Nephron progenitor cell (in vitro differentiated cells): ENCODE results near the gene CCDC175.

Experiments used
- DNase-seq: peaks from one replicate; pipeline ENCODE4 v3.0.0; 2021
- H3K27ac Mint-ChIP-seq: 2 replicates; pipeline ENCODE4 v1.8.0; 2021; ENCODE audit warnings: mild to moderate bottlenecking, moderate library complexity, mixed read lengths
- H3K27me3 Mint-ChIP-seq: 2 replicates; pipeline ENCODE4 v1.8.0; 2021; ENCODE audit warnings: mild to moderate bottlenecking, low read depth, mixed read lengths; ENCODE audit not compliant: poor library complexity
- H3K36me3 Mint-ChIP-seq: 2 replicates; pipeline ENCODE4 v1.8.0; 2021; ENCODE audit warnings: low read depth, mixed read lengths
- H3K4me1 Mint-ChIP-seq: 2 replicates; pipeline ENCODE4 v1.8.0; 2021; ENCODE audit warnings: mixed read lengths
- H3K4me3 Mint-ChIP-seq: 2 replicates; pipeline ENCODE4 v1.8.0; 2021; ENCODE audit warnings: mild to moderate bottlenecking, moderate library complexity, mixed read lengths
- H3K9me3 Mint-ChIP-seq: 2 replicates; pipeline ENCODE4 v1.8.0; 2021; ENCODE audit warnings: mild to moderate bottlenecking, moderate library complexity, mixed read lengths
- TF ChIP-seq, protein P1 (sequence below): fragments of 200-600 bp; sonication (generic); IDR thresholded peaks from 2 replicates; pipeline ENCODE4 v1.5.0; 2021; ENCODE audit warnings: antibody characterized with exemption

The CCDC175 gene

DNA sequence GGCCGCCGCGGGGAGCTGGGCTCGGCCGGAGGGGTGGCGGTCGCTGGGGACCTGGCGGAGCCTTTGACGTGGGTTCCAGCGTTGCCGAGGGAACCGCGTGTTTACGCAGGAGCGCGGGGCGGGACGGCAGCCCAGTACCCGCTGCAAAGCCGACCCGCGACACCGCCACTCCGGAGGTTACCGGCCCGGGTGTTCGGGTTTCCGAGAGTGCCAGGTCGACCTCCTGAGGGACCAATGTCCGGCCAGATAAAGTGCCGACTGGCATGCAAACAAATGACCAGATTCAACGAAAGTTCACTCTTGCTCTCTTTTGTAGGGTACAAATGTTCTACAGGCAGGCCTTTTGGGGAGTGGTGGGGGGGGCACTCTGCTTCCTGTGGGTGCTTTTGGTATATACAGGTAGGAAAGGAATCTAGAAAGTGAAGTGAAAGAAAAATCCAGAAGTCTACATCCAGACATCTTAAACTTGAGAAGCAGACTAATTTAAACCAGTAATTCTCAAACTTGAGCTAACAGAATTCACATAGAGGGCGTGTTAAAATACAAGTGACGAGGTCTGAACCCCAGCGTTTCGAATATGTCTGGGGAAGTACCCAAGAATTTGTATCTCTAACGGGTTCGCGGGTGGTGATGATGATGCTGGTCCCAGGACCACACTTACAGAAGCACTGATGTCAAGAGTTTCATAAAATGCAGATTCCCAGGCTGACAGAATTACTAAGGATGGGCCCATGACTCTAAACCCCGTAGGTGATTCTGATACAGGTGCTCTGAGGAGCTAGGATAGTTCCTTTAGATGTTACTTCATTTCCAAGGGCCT lies 111.1 kb downstream of the CCDC175 start, which contains the start of gene GPR135:
Gene GPR135, minus strand, starts transcription at position 65 of the 820 bp plus-strand sequence. CDS start 154 bp downstream, outside the sequence.
- peak within 1 kb of the TSS; percentile 86 for H3K4me3 Mint-ChIP-seq
- H3K9me3 Mint-ChIP-seq = no peaks in the 10 kb centered on the region
- TF ChIP-seq, protein P1, sequence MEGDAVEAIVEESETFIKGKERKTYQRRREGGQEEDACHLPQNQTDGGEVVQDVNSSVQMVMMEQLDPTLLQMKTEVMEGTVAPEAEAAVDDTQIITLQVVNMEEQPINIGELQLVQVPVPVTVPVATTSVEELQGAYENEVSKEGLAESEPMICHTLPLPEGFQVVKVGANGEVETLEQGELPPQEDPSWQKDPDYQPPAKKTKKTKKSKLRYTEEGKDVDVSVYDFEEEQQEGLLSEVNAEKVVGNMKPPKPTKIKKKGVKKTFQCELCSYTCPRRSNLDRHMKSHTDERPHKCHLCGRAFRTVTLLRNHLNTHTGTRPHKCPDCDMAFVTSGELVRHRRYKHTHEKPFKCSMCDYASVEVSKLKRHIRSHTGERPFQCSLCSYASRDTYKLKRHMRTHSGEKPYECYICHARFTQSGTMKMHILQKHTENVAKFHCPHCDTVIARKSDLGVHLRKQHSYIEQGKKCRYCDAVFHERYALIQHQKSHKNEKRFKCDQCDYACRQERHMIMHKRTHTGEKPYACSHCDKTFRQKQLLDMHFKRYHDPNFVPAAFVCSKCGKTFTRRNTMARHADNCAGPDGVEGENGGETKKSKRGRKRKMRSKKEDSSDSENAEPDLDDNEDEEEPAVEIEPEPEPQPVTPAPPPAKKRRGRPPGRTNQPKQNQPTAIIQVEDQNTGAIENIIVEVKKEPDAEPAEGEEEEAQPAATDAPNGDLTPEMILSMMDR = no peak
- H3K27me3 Mint-ChIP-seq = peaks cover 23% of the 10 kb centered on the region
- H3K36me3 Mint-ChIP-seq = peaks cover 21% of the 10 kb centered on the region
- H3K27ac Mint-ChIP-seq = peak within 1 kb of the TSS; percentile 57
- no peak for DNase-seq
- no peaks in the 10 kb centered on the region for H3K4me1 Mint-ChIP-seq

DNA sequence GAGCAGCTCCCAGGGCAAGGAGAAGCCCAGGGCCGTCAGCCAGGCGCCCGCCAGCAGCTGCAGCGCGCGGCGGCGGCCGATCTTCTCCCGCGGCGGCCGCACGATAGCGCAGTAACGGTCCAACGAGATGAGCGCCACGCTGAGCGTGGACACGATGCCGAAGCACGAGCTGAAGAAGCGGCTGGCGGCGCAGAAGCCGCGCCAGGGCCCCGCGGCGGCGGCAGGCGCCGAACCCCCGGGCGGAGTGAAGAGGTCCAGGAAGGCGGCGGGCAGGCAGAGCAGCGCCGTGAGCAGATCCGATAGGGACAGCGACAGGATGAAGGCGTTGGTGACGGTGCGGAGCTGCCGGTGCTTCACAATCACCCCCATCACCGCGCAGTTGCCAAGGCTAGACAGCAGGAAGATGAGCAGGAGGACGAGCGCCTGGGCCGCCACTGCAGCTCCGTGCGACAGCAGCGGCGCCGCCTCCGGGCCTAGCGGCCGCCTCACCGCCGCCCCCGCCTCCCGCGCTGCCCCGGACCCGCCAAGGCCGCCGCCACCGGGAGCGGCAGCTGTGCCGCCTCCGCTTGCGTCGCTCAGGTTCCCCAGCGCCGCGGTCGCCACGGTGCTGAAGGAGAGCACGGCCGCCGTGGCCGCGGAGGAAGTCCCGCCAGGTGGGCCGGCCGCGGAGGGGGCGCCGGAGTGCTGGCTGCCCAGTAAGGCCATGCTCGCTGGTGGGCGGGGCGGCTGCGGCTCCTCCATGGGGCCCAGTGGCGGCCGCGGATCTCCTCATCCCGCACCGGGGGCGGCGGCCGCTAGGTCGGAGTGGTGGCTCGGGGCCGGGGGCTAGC lies 111.9 kb downstream of the CCDC175 start:
- H3K27me3 Mint-ChIP-seq = peaks cover 23% of the 10 kb centered on the region
- peak overlapping the region; percentile 86 for H3K4me3 Mint-ChIP-seq
- peak; percentile 91 for DNase-seq
- H3K27ac Mint-ChIP-seq = no peak overlapping the region
- H3K4me1 Mint-ChIP-seq = no peaks in the 10 kb centered on the region
- no peaks in the 10 kb centered on the region for H3K9me3 Mint-ChIP-seq
- H3K36me3 Mint-ChIP-seq = peaks cover 29% of the 10 kb centered on the region
- TF ChIP-seq, protein P1 = no peak

DNA sequence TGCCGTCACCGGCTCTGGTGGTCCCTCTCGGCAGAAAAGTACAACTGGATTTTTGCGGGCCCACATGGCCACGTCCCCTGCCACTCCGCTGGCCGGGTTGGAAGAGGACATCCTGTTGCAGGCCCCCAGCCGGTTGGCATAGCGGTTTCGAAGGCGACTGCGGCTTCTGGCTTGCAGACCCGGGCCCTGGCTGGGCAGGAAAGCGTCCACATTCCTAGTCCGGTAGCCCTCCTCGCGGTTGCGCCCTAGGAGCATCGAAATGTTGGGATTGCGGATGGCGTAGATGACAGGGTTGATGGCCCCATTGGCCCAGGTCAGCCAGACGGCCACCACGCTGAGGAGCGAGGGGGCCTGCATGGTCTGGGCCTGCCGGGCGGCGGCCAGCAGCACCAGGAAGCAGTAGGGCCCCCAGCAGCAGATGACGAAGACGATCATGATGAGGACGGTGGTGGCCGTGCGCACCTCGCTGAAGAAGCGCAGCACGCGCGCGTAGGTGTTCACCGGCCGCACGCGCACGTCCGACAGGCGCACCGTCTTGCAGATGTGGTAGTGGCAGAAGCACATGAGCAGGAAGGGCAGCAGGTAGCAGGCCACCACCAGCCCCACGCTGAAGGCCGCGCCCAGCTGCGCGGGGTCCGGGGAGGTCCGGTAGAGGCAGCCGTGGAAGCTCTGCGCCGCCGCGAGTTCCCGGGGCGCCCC lies 112.7 kb downstream of the CCDC175 start:
- no peaks in the 10 kb centered on the region for H3K9me3 Mint-ChIP-seq
- DNase-seq = no peak
- TF ChIP-seq, protein P1 = no peak
- no peaks in the 10 kb centered on the region for H3K4me1 Mint-ChIP-seq
- H3K27ac Mint-ChIP-seq = peak overlapping the region; percentile 57
- peaks cover 33% of the 10 kb centered on the region for H3K36me3 Mint-ChIP-seq
- H3K4me3 Mint-ChIP-seq = peak overlapping the region; percentile 86
- peaks cover 23% of the 10 kb centered on the region for H3K27me3 Mint-ChIP-seq

DNA sequence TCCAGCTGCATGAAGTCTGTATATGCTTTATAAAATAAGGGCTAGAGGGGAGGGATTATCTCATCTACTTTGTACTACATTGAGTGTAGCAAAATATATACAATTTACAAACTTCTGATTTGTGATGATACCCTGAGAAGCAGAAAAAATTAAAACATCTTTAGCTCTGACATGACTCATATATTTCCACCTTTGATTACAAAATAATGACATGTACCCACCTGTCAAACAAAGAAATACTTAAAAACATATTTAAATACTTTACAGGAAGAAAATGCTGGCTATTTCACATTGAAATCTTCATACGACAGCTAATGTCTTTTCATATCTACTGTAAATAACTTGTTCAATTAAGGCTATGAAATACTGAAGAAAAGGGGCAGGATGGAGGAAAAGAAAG lies 114.7 kb downstream of the CCDC175 start:
- H3K4me1 Mint-ChIP-seq = no peaks in the 10 kb centered on the region
- H3K36me3 Mint-ChIP-seq = peaks cover 51% of the 10 kb centered on the region
- TF ChIP-seq, protein P1 = no peak
- H3K9me3 Mint-ChIP-seq = peaks cover 14% of the 10 kb centered on the region
- no peak for DNase-seq
- H3K4me3 Mint-ChIP-seq = no peak overlapping the region
- H3K27me3 Mint-ChIP-seq = peaks cover 23% of the 10 kb centered on the region
- no peak overlapping the region for H3K27ac Mint-ChIP-seq

DNA sequence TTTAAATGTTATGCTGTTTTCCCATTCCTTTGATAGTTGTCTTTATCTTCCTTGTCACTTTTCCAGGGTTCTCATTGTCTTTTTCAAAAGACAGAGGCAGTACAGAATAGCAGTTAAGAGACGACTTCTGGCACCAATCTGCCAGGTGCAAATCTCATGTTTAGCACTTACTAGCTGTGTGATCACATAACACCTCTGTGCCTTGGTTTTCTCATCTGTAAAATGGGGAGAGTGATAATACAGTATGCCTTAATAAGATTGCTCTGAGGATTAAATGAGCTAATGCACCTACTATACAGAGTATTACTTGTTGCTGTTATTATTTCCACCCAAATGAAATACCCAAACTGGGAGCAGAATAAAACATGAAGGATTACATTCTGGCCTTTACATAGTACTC lies 116.2 kb downstream of the CCDC175 start:
- H3K36me3 Mint-ChIP-seq = peaks cover 66% of the 10 kb centered on the region
- DNase-seq = no peak
- H3K27ac Mint-ChIP-seq = no peak overlapping the region
- H3K4me1 Mint-ChIP-seq = no peaks in the 10 kb centered on the region
- TF ChIP-seq, protein P1 = no peak
- H3K27me3 Mint-ChIP-seq = peaks cover 19% of the 10 kb centered on the region
- peaks cover 18% of the 10 kb centered on the region for H3K9me3 Mint-ChIP-seq
- H3K4me3 Mint-ChIP-seq = no peak overlapping the region
